DMS114 treated with DMSO at 0.1 percent for 48 hours (cell line): Measurements from ENCODE around the gene MEF2D.

Experiments
- DNase-seq: peaks from one replicate; lab custom pipeline; 2025; ENCODE audit not compliant: unreplicated experiment; lab: John Stamatoyannopoulos, UW

The MEF2D gene

DNA sequence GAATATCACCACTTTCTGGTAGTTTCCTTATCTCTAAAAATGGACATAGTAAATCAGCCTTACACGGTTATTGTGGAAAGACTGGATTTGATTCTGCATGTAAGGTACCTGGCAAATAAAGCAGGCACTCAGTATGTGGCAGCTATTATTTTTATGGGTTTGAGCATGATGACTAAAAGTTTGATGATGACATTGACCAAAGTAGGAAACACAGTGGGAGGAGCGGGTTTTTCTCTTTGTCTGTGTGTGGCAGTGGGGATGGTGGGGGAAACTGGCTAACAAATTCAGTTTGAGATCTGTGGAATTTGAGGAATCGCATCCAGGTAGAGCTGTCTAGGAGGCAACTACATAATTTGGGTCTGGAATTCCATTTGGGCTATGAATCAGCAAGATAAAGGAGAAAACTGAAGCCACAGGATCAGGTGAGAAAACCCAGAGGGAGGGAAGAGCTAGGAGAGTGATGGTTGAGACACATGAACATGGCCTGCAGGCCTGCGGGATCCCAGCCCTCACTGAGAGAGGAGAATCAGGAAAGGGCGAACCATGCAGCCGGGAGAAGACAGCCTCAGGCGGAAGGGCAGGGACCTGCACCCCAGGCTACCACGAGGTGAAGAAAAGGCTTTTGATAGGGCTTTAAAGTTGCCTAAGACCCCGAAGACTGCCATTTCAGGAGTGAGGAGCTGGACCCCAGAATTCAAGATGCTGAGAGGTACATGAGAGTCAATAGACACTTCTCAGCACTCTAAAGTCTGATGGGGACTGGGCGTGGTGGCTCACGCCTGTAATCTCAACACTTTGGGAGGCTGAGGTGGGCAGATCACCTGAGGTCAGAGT, 52.2 kb downstream of the MEF2D start:
- no peak for DNase-seq

DNA sequence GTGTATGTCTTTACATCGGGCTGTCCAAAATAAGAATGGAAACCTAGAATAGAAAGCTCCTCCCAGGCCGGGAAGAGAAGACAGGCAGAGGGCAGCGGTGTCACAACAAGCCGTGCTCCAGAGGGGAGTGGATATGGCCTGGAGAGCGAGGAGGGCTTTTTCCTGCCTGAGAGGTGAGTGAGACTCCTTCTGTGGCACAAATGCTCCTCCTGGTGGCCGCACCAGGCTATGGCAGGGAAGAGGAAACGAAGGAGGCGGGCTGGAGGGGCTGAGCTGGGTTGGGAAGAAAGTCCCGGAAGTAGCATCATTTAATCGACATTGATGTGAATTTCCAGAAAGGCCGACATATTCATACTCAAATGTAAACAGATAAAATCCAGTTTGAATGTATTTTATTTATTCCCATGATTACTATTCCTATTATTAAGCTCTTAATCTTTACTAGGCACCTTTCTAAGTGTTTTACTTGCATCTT, 54.7 kb downstream of the MEF2D start:
- peak; percentile 91 for DNase-seq

DNA sequence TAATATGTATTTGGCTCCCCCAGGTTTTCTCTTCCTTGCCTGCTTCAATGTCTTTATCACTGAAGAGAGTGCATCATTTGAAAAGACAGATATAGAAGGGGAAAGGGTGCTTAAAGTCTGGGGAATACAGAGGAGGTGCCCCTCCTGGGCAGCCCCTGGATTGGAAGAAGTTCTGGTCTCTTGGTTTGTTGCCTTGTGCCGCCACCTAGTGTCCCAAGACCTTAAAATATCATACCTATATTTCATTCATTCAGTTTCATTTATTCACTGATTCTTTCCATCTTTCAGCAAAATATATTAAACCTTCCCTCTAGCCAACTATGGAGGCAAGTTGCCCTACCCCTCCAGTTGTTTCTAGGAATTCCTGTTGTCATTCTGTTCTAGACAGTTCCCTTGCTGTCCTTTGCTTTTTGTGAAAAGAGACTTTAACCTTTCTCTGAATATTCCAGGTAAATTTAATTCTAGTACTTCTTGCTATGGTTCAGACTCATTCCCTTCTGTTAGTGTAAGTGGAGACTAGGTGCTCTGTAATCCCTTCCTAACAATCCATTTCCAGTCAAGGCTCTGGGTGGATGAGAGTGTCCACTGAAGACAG, 56.1 kb downstream of the MEF2D start:
- peak; percentile 40 for DNase-seq

DNA sequence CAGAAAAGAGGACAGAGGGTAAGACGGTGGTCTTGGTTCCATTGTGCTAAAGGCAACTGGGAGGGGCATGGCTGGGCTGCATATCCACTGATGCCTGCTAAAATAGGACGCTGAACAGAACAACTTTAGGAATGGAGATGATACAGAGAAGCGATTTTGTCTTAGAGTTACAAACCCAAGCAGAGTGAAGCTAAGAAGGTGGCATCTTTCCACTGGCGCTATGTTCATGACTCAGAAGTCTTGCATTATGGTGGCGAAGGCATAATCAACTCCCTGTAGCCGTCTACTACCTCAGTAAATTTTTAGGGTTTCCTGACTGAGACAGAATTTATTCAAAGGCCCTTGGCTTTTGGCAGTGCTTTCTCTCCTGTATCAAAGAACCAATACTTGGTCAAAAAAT, 57.3 kb downstream of the MEF2D start:
- DNase-seq, result no peak

DNA sequence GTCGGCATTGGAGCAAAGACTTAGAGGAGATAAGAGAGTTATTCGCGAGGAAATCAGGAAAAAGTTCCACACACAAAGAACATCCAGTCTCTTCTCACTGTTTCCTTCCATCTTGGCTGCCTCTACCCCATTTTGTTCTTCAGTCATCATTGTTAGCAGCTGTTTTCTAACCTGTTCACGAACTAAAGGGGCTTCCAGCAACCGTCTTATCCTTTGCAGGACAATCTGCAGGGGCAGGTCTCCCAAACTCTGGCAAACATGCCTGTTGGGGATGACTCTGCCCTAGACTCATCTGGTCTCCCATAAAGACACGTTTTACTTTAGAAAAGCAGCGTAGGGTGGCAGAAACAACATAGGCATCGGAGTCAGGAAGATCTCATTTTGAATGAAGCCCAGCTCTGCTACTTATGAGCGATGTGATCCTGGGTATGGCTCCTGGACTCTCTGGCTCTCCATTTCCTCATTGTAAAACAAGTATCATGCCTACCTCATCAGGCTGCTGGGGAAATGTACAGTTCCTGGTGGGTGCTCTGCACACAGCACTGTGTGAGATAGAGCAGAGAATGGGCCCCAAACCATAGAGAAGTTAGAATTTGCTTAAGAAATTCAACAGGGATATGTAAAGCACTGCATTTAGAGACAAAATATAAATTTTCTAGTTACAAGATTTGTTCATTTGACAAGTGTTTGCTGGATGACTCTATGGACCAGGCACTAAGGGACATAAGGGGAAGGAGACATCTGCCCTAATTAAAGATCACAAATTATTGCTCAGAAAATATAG, 59.7 kb downstream of the MEF2D start:
- no peak for DNase-seq

DNA sequence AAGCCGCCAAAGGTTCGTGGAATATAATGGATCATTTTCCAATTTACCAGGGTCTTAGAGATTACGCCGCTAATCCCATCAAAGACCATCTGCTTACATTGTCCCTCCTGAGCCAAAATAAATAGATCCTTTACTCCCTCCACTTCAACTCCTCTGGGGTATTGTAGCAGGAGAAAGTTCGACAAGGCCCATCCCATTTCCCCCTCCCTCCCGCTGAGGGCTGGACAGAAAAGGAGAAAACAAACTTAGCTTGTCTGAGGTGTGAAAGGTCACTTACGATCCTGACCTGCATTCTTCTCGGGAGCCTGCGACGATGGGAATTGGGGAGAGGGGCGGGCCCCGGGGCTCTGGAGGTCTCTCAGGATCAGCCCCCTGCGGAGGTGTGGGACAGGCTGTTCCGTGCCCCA, 60.8 kb downstream of the MEF2D start:
- DNase-seq, result no peak

DNA sequence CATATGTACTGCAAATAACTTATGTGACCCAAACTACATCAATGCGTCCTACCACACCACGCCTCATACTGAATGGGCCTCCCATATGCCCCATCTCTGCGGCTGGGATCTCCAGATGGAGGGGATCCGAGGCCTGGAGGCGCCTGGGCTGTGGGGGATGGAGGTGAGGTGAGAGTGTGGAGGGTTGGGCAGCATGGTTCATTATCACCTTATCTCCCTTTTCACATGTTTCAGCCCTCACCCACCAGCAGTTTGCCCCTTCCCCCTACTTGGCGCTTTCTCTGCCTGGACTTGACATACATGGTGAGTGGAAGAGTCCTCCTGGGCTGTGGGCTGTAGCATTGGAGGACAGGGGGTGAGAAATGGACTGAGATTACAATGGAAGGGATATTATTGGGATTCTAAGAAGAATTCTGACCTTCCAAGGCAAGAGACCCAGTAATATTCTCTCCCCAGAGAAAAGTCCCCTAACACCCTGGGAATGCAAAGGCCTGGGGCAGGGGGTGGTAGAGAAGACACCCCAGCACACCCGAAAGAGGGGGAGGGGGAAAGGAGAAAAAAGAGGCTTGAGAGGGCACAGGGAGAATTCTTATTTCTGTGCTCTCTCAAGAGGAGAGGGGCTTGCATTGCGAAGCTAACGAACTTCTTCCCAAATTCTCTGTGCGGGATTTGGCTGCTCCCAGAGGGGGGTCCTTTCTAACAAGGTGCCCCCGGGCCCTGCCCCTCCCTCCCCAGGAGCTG, 61.4 kb downstream of the MEF2D start:
- DNase-seq, result no peak

DNA sequence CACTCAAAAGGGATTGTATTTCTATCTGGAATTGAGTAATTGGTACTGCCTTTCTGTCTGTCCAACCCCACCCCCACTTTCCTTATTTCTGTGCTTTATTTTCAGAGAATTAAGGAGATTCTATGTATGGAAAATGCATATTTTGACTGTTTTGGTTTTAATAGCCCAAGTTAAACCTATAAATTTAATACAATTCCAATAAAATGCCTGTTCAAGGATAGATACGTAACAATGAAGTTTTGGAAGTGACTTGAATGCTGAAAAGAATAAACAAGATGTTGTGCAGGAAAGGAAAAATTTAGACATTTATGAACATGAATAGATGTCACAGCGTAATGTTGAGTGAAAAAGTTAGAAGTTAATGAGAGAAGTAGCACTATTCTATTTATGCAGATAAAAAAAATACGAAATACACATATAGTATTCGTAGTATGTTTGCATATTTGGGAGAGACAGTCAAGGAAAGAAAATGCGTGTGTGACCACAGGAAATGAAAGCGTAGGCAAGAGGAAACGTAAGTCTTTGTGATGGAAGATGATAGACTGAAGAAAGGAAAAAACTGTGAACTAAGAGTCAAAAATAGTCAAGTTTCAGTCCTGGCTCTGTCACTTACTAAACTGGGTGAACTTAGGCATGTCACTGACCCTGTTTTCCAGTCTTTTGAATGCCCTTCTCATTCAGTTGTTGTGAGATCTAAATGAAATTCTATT, 62.1 kb downstream of the MEF2D start:
- DNase-seq, result no peak

DNA sequence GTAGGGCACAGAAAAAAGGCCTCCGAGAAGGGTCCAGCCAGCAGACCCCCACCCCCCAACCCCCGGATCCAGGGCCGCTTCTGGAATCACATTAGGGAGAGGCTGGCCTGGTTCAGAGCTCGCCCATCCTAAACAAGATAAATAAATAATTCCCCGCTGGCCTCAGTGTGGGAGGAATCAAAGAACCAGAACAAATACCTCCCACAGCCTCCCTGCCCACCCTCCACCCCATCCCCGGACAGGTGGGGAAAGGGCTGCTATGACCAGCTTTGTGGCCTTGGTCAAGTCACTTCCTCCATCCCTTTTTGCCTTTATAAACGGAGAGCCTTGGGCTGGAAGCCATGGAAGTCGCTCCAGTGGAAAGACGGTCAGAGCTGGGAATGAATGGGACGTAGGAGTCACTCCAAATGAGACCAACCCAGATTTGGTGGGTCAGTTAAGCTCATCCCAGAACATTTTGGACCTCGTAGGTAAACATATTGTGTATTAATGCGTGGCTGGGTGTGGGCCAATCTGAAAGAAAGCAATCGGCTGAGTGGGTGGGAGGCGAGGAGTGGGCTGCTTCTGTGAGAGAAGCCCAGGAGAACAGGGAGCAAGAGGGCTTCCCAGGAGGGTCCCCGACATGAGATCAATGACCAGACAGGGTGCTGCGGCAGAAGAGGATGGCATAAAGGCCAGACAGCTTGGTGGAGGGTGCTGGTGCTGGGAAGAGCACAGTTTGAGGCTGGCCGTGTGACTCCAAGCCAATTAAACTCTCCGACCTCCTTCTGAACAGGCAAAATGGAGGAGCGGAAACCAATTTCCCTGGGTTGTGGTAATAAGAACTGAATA, 63.3 kb downstream of the MEF2D start:
- no peak for DNase-seq

DNA sequence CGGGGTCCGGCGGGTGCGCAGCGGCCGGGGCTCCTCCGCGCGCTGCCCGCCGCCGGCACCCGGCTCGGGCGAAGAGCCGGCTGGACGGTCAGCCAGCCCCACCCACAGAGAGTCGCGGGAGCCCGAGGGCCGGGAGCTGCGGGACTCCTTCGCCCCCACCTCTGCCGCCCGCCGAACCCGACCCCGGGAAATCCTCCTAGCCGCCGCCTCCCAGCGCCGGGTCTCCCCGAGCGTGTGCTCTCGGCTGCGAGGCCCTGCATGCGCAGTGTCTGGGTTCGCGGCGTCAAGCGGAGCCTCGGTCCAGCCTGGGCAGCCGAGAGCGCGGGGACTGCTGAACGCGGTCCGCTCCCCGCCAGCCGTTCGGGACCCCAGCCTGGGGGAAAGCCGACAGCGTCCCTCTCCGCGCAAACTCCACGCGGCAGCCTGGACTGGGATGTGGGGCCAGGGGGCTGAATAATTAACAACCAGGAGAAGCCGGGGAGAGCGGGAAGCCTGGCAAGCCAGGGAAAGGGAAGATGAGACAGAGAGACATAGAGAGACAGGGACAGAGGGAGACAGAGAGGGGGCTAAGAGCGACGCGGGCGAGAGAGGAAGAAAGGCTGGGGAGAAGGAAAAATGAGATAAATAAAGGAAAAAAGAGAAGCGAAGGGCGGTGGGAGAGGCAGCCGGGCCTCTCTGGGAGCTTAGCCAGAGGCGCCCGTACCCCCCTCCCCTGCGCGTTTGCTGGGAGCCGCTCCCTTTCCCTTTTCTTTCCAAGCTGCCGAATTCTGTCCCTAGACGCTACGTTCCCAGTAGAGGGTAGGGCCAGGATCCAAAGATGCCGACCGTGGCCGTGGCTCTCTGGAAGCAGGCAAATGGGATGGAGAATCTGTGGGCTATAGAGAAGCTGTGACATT, 64.2 kb downstream of the MEF2D start:
- no peak for DNase-seq

DNA sequence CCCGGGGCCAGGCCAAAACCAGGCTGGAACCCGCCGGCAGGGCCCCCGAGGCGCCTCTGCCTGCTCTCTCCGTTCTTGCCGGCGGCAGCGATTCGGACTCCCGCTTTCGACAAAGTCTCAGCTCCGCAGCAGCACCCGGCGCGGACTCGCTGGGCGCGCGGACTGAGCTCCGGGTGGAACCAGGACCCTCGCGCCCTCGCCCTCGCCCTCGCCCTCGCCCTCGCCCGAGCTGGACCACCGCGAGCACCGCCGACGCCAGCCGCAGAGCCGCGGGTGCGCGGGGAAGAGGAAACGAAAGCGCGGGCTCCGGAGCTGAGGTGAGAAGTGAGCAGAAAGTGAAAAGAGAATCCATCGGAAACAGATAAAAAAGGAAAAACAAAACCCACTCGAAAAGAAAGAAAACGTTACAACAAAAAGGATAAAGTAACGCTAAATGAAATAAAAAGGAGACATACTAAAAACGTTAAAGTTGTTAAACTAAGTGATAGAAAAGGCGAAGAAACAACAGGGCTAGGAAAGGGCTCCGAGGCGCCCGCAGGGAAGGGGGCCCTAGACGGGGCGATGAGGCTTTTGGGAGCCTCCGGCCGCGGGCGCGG, 64.9 kb downstream of the MEF2D start:
- no peak for DNase-seq

DNA sequence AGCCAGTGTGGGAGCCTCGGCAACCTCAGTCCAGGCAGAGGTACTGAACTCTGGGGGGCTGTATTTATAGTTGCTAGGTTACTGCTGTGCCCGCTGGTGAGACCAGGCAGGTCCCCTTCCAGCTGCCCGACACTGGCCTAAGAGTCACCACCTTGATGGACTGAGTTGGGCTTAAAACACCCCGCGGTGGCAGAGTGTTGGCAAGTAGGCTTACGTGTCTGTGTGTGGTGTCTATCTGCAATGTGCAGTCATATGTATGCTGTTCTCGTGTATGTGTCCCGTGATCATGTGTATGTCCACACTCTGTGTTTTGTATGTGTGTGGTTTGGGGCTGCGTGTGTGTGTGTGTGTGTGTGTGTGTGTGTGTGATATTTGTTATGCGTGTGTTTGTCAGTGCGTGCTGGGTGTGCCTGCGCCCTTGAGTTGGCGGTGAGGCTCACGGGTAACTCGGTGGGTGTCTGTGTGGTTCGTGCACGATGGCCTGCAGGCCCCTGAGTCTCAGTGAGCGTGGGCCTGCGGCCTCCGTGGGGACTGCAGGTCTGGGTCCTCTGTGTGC, 65.5 kb downstream of the MEF2D start:
- no peak for DNase-seq

DNA sequence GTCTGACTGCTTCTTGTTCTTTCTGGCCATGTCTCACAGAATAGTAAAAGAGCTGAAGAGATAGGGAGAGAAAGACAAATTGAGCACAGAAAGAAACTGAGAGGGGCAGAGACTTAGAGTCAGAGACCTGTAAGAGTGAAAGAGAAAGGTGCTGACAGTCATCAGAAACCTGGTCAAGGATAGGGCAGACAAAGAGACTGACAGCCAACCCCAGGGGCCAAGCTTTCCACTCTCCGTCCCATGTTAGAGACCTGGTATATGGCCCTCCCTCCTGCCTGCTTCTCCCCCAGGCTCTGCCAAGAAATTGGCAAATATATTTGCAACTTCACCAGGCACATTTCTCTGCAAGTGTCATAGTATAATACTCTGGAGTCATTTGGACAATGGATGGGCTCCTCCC, 67.0 kb downstream of the MEF2D start:
- DNase-seq, result no peak

DNA sequence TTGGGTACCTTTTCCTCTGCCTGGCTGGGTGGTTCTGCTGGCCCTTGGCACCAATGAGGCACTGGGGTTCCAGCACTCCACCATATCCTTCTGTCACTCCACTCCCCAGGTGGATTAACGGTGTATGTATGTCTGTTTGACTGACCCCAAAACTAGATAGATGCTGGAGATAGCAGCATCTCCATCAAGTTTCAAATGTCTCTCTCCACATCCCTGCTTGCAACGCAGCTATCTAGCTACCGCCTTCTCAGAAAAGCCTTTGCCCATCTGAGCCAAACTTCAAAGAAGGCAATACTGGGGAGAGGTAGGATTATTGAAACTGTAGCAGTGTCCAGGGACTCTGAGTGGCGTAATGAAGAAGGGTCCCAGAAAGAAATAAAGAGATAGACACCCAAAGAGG, 67.5 kb downstream of the MEF2D start:
- no peak for DNase-seq

DNA sequence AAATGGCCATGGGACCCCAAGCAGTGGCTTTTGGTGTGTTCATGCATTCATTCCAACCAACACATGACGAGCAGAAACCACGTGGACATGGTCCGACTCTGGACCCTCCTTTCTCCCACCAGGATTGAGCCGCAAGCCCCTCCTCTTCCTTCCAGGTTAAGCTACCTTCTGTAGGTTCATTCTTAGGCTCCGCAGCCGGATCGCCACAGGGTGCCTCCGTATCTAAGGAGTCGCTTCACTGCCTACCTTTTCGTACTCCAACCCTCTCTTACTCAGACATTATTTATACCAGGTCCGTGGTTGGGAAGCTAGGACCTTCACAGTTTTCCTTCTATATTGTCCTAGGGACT, 67.9 kb downstream of the MEF2D start:
- DNase-seq, result no peak

DNA sequence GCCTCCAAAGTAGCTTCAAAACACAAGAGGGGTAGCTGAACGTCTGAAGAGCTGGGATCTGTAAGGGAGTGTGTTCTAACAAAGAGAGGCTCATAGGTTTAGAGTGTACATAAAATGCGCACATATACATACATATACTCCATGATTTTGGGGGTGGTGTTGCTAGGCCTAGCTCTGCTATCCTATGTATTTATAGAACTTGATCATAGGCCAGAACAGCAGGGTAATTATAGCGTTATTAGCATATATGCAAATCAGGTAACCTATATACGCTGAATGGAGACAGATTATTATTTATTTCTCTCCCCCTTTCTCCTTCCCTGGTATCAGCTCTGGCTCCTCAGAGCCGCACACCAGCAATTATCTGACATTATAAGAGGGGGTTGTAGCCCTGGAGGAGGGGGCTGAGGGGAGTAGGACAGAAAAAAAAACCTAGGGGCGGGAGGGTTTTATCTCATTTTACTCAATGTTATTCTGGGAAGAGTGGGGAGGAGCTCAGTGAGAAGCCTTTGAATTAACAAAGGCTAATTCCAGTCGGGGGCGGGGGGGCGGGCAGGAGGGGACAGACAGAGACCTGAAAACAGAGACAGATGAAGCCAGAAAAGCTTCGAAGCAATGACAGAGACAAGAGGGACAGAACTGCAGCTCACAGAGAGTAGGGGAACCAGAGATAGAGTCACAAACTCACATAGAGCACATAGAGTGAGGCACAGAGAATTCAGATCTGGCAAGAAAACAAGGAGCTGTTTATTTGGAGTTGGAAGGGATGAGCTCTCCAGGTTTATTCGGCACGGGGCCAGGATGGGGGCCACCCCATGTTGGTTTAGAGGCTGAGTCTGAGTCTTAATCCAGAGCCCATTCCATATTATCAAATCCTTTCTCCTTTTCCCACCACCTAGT, 68.6 kb downstream of the MEF2D start:
- no peak for DNase-seq

DNA sequence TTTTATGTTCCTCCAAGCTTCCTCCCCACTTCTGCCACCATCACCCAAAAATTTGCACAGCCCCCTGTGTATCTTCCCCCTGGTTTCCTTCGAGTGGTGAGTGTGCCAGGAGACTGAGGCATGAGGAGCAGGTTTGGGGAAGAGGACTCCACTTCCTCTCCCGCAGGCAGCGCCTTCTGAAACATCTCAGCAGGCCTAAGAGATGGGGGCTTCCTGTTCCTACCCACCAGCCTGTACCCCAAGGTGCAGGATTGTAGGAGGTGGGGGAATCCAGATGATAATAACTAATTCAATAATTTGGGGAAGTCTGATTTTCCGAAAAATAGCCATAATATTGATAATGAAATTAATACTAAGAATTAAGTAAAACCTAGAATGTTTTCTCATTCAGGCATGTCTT, 69.2 kb downstream of the MEF2D start:
- no peak for DNase-seq
